Hindlimb muscle (tissue), 1 donor: ENCODE measurements around the gene HERPUD1. TPM values are rescaled to one million over a fixed set of nuclear protein-coding genes. Genes with fewer than 3 reads are reported as not detected.
A peak's percentile ranks its signal among the peaks of the same experiment; 100 is the strongest.
"Not testable (repeated sequence)": the region's sequence is repeated elsewhere in the genome, so short reads cannot be mapped to it uniquely, and the experiment has no call there.

Experiments used
- DNase-seq: peaks from one replicate; pipeline ENCODE4 v3.0.0-alpha.2; 2013
- polyA plus RNA-seq: library from polyadenylated mRNA; unstranded; fragments of 120-200 nt; gene quantifications from one replicate; pipeline ENCODE4 v1.2.1, GENCODE V29; 2013; ENCODE audit not compliant: insufficient read length

Gene HERPUD1
- polyA plus RNA-seq, 1 donor, result 62.5 TPM

DNA sequence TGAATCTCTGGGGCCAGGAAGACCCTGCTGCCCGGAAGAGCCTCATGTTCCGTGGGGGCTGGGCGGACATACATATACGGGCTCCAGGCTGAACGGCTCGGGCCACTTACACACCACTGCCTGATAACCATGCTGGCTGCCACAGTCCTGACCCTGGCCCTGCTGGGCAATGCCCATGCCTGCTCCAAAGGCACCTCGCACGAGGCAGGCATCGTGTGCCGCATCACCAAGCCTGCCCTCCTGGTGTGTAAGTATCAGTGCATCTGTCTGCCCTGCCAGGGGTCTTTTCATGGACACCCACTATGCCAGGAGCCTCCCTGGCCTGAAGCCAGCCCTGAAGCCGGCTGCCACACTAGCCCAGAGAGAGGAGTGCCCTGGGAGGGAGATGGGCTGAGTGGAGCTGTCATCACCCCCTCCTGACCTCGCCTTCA, 29.9 kb downstream of the HERPUD1 start, which contains the start of gene CETP:
CETP (plus strand) TSS at position 100 of the 431 bp plus-strand sequence; CDS start at position 130, 30 bp downstream.
- DNase-seq, result no peak

DNA sequence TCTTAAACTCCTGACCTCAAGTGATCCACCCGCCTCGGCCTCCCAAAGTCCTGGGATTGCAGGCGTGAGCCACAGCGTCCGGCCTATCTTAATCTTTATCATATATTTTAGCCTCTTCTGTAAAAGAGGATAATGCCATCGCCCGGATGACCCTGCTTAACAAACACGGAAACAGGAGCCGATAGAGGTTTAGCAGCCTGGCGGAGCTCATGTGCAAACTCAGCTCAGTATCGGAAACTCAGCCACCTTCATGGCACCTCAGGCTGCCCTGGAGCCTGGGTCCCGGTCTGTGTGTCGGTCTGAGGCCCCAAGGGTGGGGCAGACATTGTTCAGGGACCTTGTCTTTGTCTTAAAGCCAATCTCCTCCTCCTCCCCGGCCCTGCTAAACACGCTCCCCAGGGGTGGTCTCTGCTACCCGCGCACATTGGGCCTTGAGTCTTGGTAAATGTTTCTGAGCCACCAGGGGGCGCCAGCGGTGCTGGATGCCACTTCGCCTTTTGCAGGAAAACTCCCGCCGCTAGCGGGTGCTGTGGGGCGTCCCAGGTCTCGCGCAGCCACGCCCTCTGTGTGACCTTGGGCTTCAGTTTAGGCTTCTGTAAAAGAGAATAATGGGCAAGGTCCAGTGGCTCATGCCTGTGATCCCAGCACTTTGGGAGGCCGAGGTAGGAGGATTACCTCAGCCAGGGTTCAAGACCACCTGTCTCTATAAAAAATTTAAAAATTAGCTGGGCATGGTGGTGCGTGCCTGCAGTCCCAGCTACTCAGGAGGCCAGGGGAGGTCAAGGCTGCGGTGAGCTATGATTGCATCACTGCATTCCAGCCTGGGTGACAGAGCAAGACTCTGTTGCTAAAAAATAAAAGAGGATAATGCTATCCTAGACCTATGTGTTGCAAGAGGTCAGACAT, 32.6 kb downstream of the HERPUD1 start:
- DNase-seq, result peak; percentile 71

GRCh38 chr16:56965149-56966092, 33.5 kb downstream of the HERPUD1 start:
- DNase-seq, result no peak

DNA sequence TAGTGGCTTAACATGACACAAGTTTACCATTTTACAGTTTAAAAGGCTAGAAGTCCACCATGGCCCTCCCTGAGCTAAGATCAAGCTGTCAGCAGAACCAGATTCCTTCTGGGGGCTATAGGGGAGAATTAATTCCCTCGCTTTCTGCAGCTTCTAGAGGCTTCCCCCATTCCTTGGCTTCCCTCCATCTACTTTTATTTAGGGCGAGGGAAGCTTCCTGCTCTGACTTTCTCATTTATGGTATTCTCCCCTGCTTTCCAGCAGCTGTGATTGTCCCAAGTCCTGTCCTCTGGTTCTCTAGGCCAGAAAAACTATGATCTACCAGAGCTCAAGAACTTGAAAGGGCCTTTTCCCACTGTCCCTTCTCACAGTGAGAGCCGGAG, 34.1 kb downstream of the HERPUD1 start:
- no peak for DNase-seq

DNA sequence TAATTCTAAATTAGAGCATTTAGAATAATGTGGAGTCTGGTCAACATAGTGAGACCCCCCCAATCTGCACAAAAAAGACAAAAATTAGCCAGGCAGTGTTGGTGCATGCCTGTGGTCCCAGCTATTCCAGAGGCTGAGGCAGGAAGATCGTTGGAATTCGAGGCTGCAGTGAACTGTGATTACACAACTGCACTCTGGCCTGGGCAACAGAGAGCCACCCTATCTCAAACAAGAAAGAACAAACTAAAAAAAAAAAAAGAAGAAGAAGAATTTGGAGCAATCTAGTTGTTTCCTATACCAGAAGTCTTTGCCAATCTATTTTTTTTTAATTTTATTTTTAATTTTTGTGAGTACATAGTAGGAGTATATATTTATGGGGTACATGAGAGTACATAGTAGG, 35.8 kb downstream of the HERPUD1 start:
- DNase-seq, result no peak

GRCh38 chr16:56969769-56970168, 37.8 kb downstream of the HERPUD1 start:
- no peak for DNase-seq

DNA sequence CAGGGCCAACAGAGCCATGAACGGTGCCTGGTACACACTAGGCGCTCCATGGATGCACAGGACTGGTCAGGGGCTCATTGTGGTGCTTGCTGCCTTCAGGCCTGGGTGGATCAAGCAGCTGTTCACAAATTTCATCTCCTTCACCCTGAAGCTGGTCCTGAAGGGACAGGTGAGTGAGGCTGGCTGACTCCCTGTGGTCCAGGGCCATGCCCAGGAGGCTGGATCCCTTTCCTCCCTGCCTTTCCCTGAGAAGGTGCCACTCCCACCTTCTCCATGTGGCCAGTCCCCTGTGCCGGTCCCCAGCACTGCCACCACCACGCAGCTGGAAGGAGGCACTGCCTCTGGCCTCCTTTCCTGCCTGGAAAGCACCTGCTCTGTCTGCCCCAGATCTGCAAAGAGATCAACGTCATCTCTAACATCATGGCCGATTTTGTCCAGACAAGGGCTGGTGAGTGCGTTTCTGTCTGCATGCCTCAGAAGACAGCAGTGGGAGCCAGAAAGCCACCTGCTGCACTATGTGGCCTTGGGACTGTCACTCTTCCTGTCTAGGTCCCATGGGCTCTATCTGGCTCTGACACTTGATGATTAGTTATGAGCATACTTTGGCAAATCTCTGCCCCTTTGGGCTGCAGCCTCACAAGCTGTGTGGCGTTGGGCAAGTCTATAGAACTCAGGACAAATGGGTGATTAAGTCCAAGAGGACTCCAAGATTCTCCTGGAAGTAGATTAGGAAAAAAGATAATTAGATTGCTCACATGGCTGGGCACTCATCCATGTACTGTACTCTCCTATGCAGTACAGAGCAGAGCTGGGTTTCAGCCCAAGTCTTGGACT, 39.2 kb downstream of the HERPUD1 start:
- no peak for DNase-seq

DNA sequence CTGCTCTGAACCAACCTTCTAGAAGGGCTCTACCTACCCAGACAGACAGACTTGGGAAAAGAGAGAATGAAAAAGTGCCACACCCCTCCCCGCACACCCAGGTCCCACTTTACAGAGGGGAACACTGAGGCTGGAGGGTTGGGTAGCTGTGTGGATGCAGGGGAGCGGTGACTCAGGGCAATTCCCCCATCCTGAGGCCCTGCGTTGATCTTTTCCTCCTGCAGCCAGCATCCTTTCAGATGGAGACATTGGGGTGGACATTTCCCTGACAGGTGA, 39.8 kb downstream of the HERPUD1 start:
- DNase-seq, result no peak

DNA sequence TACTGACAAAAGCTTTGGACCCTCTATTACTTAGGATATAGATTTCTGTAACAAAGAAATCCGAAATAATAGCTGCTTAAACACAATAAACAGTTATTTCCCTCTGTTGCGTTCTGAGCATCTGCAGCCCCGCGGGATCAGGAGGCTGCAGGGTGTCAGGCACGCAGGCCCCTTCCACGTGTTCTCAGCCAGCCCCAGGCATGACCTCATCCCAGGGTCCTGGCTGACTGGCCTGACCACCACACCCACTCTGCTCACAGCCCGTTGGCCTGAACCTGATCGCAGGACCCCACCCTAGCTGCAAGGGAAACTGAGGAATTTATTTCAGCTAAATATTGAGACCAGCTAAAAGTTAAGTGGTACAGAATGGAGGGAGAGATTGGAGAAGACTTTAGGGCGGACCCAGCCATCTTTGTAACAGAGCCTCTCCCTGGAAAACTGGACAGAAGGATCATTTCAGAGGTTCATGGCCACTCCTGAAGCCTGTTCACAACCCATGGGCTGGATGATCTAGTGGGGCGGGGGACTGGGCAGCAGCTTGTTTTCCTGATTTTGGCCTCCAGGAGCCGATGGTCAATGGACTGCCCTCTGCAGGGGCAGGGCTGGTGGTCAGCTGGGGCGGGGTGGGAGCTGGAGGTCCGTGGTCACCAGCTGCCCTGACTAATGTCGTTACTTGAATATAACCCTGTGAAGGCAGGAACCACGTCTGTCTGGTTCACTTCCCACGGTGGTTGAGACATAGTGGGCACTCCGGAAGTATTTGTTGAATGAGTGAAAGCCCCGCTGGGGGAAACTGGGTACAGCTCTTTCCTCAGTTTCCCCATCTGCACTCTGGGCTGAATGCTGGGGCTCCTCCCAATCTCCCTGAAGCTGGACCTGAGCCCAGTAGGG, 40.7 kb downstream of the HERPUD1 start:
- no peak for DNase-seq

GRCh38 chr16:56973294-56973689, 41.4 kb downstream of the HERPUD1 start:
- DNase-seq, result no peak

- DNase-seq, result not testable (repeated sequence)
Measured at GRCh38 chr16:56973899-56974298, 42.0 kb downstream of the HERPUD1 start.

DNA sequence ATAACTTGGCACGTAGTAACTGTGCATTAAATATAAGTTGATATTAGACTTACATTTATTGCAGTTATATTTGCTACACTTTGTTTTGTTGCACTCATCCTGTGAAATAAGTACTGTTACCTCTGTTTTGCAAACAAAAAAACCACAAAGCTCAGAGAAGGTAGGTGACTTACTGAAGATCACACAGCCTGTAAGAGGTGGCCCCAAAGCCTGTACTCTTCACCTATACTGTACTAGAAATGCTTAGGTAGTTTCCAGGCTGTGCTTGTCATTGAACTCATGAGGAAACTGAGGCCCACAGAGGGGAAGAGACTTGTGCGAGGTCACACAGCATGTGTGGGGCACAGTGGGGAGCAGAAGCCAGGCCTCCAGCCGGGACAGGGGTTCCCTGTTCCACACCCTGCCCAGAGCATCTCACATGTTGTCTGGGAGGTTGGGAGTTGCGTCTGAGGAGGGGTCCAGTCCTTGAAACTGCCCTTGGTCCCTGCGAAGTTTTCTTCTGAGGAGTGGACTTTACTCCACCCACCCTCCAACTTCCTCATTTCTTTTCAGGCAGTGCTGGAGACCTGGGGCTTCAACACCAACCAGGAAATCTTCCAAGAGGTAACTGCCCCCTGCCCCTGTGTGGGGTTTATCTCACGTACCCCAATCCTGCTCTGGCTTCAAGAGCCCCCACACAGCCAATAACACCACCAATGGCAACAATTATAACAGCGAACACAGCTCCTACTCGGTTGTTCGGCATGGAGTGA, 42.8 kb downstream of the HERPUD1 start:
- DNase-seq, result no peak

GRCh38 chr16:56975714-56976113, 43.8 kb downstream of the HERPUD1 start:
- no peak for DNase-seq

- no peak for DNase-seq
Measured at GRCh38 chr16:56977216-56977615, 45.3 kb downstream of the HERPUD1 start.

DNA sequence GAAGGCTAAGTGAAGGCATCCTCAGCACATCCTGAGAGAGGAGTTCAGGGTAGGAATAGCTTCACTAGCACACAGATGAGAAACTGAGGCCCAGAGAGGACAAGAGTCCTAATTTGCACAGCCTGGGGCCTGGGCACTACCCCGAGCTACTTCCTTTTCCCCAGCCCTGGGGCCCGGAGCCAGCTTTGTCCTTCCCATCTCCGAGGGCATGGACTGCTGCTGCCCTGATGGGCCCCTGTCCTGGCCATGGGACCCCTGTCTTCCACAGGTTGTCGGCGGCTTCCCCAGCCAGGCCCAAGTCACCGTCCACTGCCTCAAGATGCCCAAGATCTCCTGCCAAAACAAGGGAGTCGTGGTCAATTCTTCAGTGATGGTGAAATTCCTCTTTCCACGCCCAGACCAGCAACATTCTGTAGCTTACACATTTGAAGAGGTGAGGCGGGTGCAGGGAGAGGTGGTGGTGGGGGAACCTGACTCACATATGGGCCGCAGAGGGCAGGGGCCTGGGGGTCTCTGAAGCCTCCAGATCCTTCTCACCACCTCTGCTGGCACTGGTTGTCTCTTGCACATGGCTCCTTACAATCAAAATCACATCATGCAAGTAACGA, 46.0 kb downstream of the HERPUD1 start:
- DNase-seq, result no peak

GRCh38 chr16:56980201-56980535, 48.2 kb downstream of the HERPUD1 start:
- DNase-seq, result no peak

- DNase-seq, result peak; percentile 39
Measured at GRCh38 chr16:56980792-56981724, 49.1 kb downstream of the HERPUD1 start.

DNA sequence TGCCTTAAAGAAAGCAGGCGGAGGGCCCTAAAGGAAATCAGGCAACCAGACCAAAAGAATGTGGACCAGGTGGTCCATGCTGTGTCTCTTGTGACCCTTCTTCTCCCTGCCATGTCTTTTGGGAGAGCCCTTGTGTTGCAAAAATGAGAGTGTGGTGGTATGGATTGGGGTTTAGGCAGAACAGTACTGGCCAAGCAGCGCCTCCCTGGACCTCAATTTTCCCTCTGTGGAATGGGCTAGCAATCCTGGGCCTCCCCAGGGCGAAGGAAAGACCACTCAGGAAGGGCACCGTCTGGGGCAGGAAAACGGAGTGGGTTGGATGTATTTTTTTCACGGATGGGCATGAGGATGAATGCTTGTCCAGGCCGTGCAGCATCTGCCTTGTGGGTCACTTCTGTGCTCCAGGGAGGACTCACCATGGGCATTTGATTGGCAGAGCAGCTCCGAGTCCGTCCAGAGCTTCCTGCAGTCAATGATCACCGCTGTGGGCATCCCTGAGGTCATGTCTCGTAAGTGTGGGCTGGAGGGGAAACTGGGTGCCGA, 49.9 kb downstream of the HERPUD1 start:
- DNase-seq, result no peak

DNA sequence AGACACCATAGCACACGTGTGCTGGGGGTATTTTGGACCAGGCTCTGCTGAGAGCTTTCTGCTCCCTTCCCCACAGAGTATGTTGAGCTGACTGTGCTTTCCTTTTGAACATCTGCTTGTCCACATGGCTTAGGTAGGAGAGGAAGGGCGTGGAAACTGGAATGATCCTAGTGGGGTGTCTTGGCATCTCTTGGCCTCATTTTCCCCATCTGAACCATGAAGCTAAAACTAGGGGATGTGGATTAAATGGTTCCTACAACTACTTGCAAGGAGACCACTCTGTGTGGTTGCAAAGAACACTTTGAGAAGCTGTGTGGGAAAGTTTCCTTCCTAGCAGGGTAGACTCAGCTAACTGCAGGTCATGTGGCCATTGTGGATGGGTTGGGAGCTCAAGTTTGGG, 50.8 kb downstream of the HERPUD1 start:
- DNase-seq, result no peak
